Neural cell (in vitro differentiated cells): Measurements from ENCODE around the gene MFSD2A.
A peak's percentile ranks its signal among the peaks of the same experiment; 100 is the strongest.

Source experiments
- CTCF ChIP-seq: fragments of 450-650 bp; IDR thresholded peaks from 2 replicates; pipeline ENCODE4 v1.5.1; 2014; ENCODE audit warnings: antibody characterized with exemption, mild to moderate bottlenecking, moderate library complexity; ENCODE audit not compliant: poor library complexity, severe bottlenecking
- EP300 ChIP-seq: fragments of 450-650 bp; conservative IDR thresholded peaks from 2 replicates; pipeline ENCODE4 v1.6.1; 2014; ENCODE audit warnings: antibody characterized with exemption, mild to moderate bottlenecking, moderate library complexity; ENCODE audit not compliant: poor library complexity, severe bottlenecking
- EZH2 ChIP-seq: fragments of 200-600, 300-800 bp; shearing (Covaris generic), sonication (generic); IDR thresholded peaks from 2 replicates; pipeline ENCODE4 v1.6.1; 2014; ENCODE audit warnings: antibody characterized with exemption, low read length, borderline replicate concordance, mild to moderate bottlenecking; ENCODE audit not compliant: insufficient read depth, poor library complexity, severe bottlenecking
- POLR2AphosphoS5 ChIP-seq: IDR thresholded peaks from 2 replicates; pipeline ENCODE4 v1.6.1; 2012
- RAD21 ChIP-seq: fragments of 450-650 bp; conservative IDR thresholded peaks from 2 replicates; pipeline ENCODE4 v1.6.1; 2014; ENCODE audit warnings: antibody characterized with exemption, mild to moderate bottlenecking, moderate library complexity
- SMC3 ChIP-seq: fragments of 450-650 bp; conservative IDR thresholded peaks from 2 replicates; pipeline ENCODE4 v1.6.1; 2014; ENCODE audit warnings: antibody characterized with exemption, mild to moderate bottlenecking, moderate library complexity; ENCODE audit not compliant: poor library complexity
- TAF1 ChIP-seq: IDR thresholded peaks from 2 replicates; pipeline ENCODE4 v1.6.1; 2012; ENCODE audit warnings: low read depth
- TF ChIP-seq, protein P1 (sequence below): IDR thresholded peaks from 2 replicates; pipeline ENCODE4 v1.6.1; 2012; ENCODE audit warnings: borderline replicate concordance

- TF ChIP-seq CTCF (no peak), RAD21 (no peak), TAF1 (peak; percentile 61), EZH2 (no peak), EP300 (no peak), POLR2AphosphoS5 (peak; percentile 77), SMC3 (no peak)
- TF ChIP-seq, protein P1, sequence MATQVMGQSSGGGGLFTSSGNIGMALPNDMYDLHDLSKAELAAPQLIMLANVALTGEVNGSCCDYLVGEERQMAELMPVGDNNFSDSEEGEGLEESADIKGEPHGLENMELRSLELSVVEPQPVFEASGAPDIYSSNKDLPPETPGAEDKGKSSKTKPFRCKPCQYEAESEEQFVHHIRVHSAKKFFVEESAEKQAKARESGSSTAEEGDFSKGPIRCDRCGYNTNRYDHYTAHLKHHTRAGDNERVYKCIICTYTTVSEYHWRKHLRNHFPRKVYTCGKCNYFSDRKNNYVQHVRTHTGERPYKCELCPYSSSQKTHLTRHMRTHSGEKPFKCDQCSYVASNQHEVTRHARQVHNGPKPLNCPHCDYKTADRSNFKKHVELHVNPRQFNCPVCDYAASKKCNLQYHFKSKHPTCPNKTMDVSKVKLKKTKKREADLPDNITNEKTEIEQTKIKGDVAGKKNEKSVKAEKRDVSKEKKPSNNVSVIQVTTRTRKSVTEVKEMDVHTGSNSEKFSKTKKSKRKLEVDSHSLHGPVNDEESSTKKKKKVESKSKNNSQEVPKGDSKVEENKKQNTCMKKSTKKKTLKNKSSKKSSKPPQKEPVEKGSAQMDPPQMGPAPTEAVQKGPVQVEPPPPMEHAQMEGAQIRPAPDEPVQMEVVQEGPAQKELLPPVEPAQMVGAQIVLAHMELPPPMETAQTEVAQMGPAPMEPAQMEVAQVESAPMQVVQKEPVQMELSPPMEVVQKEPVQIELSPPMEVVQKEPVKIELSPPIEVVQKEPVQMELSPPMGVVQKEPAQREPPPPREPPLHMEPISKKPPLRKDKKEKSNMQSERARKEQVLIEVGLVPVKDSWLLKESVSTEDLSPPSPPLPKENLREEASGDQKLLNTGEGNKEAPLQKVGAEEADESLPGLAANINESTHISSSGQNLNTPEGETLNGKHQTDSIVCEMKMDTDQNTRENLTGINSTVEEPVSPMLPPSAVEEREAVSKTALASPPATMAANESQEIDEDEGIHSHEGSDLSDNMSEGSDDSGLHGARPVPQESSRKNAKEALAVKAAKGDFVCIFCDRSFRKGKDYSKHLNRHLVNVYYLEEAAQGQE = peak; percentile 18
These were observed at the start of gene MFSD2A for GRCh38 chr1:39954870-39955546.
